HG02763 (cell line): ENCODE results near the gene DYRK3.

ENCODE experiments used
- ATAC-seq: cut with Tn5 transposase; IDR thresholded peaks from one replicate; pipeline ENCODE4 v1.9.1; 2021; ENCODE audit warnings: mild to moderate bottlenecking, moderate library complexity; ENCODE audit not compliant: unreplicated experiment

DYRK3 gene

DNA sequence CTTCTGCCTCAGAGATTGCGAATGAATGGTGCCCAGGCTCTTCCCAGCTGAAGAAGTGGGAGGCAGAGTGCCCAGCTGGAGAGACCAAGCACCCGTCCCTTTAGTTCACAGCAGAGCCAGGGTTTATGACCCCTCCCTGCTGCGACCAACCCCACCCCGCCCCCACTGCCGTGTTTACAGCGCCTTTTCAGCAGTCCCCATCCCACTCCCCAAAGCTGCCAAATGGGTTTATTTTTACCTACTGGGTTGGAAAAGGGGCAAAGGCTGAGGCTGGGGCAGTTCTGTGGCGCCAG is 23.6 kb downstream of the DYRK3 start:
- no peak for ATAC-seq

DNA sequence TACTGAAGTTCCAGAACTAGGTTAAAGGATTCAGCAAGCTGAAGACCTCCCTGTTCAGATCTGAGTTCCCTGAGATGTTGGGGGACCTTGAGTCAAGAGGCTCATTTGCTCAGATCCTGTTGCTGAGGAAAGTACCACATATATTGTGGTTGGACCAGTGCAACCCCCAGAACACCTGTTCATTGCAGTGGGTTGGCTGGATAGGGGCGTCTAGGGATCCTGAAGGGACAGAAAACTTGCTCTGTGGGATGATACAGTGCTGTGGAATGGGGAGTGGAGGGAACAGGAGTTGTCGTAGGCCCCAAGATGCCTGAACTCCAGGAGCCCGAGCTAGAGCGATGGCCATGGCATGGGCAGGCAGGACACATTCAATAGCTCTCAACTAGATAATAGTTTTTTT is 24.8 kb downstream of the DYRK3 start:
- no peak for ATAC-seq

DNA sequence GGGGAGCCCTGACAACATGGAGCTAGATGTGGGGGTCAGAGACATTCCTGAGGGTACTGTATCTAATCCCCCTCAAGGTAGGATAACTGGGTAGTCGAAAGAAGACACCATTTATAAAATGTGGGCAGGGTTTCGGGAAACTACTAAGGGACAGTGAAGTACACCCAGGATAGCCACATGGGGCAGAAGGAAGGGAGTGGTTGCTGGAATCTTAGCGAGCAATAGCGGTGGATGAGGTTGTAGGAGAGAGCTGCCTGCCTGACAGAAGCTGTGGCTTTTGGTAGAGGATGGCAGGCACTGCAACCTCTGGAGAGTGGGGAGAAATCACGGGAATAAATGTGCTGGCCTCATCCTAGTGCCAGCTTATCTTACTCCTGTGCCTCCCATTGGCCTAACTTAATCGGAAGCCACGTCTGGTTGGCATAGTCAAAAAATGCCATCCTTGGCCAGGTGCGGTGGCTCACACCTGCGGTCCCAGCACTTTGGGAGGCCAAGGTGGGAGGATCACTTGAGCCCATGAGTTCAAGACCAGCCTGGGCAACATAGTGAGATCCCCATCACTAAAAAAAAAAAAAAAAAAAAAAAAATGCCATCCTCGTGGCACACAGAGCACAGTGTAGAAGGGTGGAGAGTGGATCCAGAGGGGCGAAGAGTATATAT is 26.0 kb downstream of the DYRK3 start:
- no peak for ATAC-seq

DNA sequence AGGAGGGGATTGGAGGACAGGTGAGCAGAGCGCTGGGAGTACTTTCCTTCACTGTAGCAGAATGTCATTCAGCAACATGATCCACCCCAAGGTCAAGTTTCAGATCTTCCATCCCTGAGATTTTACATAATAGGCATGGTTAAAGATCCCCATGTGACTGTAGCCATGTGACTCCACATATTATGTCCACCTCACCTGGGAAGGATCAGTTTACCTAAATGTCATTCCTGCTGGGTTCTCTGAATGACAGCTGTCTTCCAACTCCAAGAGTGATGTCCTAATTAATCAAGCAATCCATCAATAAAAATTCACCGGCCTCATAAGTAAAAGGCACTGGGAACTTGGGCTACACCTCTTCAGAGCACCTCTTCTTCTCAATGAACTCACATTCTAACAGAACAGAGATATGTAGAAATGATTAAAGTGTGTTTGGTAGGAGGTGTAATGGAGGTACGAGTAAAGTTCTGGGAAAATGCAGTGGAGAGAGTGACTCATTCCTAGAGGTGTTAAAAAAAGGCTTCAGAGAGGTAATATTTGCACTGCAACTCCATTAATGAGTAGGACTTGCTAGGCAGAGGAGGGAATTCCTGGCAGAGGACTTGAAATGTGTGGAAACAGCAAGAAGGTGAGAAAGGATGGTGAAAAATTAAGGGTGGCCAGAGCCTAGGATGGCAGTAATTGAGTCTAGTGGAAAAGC is 27.2 kb downstream of the DYRK3 start:
- no peak for ATAC-seq

DNA sequence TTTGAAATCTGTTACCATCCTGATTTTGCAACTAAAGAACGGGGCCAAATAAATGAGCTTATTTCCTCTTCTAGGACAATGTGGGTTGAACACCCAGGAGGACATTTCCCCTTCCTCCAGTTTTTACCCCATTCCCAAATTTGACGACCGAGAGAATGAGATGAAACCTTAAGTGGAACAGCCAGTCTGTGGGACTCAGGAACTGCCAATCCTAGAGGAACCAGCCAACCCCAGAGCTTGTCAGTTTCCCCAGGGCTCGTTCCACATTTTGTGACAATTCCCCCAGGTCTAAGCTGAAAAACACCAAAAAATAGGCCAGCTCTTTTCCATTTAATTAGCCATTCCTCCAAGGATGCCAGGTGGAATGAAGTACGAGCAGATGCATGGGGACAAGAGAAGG is 28.0 kb downstream of the DYRK3 start:
- ATAC-seq = no peak

DNA sequence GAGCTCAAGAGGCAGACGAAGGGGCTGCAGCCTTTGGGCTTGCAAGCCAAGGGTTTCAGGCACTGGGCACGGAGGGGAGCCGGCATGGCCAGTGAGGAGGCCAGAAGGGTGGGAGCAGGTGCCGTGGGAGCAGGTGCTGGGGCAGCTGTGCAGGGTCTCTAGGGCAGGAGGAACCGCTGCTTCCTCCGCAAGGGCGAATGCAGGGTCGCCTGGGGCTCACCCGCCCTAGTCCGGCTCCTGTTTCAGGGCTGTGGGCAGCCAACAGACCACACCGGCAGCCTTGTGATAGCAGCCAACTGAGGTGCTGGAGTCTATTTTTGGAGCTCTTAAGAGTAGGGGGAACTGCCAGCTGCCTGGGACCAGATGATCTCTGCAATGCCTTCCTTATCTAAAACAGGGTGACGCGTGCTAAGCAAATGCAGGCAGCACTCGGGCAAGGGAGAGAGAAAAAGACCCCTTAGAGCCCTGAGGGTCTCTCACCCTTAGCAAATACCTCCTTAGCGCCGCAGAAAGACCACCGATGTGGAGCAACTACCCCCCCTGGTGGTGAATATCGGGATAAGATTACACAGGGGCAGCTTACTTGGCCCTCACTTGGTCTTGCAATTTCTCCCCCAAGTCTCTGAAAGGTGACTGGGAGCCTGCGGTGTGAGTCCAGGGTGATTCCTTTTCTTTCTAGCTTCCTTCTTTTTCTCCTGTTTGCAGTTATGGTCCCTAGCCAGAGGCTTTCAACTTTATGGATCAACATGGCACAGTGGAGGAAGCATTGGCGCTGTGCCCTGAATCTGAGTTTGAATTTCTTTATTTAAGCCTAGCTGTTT is 28.7 kb downstream of the DYRK3 start:
- no peak for ATAC-seq

DNA sequence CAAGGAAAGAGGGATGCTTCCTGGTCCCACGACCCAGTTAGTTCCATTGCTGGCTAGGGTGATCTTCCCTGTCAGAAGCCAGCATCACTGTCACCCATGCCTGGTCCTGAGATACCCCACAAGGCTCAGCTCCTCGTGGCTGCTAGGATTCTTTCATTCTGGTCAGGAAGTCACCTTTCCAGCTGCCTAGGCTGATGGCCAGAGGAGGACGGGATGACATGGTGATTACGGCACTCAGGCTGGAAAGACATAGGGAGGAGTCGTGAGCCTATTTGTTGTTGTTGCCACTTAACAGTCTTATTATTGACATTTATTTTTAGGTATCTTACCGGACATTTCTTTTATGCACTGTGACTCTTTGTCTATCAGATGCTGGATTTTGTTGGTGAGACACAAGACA is 29.4 kb downstream of the DYRK3 start:
- ATAC-seq = no peak

DNA sequence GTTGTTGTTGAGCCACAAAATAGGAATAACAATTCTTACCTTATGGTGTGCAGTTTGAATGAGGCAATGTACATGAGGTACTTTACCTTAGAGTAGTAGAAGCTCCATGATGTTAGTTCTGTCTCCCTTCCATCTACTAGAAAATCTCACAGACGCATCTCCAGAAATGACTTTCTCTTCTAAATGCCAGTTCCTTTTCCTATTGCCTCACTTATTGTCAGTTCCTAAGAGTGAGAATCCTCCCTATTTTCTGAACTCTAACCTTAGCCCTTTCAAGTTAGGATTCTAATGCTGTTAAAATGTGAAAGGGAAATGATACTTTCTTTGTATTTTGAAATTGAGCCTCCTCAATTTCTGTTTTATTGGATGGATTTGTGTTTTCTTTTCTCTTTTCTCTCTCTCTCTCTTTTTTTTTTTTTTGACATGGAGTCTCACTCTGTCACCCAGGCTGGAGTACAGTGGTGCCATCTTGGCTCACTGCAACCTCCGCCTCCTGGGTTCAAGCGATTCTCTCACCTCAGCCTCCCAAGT is 30.8 kb downstream of the DYRK3 start:
- ATAC-seq = no peak

DNA sequence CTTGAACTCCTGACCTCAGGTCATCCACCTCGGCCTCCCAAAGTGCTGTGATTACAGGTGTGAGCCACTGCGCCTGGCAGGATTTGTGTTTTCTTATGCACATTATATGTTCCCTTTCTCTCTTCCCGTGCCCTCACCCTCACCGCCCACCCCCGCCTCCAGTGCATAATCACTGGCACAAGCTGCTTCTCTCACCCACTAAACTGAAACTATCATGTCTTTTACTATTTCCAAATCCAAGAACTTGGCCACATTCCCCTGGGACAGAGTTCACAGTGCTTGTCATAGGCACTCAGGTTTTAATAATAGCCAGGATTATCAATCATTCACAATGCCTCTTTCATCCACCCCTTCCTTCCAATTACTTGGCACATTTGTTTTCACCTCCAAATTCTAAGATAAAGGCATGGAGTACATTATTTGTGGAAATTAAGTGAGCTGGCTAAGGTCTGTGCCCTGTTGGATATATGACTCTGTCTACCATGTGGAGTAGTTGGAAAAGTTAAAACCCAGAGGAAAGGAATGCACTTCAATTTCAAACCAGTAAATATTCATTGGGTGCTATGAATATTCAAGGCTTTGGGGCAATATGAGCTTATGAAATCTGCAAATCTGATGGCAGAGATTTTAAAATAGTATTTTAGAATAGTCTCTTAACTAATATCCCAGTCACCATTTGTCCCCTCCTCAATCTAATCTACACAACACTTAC is 31.8 kb downstream of the DYRK3 start:
- ATAC-seq = no peak

DNA sequence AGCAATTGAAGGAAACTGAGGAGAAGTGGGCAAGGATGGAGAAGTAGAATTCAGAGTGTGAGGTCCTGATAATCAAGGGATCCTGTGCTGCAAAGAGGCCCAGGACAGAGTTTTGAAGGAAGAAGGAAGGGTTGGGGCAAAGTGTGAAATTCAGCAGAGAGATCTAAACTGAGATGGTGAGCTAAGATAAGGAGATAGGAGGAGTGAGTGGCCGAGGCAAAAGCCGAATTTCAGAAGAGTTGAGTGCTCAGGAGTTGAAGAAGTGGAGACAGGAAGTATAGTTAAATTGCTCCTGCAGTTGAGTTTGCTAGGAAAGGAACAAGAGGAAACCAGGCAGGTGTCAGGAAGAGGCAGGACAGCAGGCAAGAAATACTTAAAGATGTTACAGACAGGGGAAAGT is 33.0 kb downstream of the DYRK3 start:
- ATAC-seq = no peak

DNA sequence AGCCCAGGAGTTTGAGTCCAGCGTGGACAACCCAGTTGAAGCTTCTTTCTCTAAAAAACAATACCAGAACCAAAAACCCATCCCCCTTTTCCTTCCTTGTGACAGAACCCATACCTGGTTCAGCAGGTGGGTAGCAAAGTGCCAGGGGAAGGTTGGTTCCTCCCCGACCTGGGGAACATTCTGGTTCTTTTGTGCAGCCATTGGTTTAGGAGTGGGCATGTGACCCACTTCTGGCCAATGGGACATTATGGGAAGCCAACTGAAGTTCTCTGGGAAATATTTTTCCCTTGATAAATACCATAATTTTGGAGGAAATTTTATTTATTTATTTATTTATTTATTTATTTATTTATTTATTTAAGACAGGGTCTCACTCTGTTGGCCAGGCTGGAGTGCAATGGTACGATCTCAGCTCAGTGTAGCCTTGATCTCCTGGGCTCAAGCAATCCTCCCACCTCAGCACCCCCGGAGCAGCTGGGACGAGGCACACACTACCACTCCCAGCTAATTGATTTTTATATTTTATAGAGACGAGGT is 33.6 kb downstream of the DYRK3 start:
- ATAC-seq = no peak

DNA sequence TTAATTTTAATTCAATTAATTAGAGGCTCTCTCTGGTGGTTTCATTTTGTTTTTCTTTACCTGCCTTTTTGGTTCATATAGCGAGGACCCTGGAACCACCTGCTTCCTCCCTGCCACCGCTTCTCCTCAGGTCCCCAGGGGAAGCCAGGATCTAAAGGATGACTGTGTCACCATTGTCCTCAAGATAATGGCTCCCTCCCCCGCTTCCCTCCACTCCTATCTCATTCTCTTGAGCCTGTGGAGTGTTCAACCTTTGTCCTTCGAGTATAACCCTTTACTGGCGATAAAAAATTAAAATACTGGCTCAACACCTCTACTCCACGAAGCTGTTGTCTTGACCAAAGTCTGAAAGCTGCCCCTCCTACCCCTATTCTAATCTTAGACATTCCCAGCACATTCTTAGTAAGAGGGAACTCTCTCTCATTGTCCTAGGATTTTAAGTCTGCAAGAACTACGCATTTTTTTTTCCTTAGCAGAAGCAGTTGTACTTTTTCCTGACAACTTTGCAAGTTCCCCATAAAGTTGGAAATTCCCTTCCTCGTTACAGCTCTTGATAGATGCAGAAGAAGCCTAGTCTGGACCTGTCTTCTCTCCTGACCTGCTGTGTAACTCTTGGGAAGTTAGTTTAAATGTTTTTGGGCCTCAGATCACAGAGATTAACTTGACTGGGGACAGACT is 36.8 kb downstream of the DYRK3 start:
- no peak for ATAC-seq

DNA sequence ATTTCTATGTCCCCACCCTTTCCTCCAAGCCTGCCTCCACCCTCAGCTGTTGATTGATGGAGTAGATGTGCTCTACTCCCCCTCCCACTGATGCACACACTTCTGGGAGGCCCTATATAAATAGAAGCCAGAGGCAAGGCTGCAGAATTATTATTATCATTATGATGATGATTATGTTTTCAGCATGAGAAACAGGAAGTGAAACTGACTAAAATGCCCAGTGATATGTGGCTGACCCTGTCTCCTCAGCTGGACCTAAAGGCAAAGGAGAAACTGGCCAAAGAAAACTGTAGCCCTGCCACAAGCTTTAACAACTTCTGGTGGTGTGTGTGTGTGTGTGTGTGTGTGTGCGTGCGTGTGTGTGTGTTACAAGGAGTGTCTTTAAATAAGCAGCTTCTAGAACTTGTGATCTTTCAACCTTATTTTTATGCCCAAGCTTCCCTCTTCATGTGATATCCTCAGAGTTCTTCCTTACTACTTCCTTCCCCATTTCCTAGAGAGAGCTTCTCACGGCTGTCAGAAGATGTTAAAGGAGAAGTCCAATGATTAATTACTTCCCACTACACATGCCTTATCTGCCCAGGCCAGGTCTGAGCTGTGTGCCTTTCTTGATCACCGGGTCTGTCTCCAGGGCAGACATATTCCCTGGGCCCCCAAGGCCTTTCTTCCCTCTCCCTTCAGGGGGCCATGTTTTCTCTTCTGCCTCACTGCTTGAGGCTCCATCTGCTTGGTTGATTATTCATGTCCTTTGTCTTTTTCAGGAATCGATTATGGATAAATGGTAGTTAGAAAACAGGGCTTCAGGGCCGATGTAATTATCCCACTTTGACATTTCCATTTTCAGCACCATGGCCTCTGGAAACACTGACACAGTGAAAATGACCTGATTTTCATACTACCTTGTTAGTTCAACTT is 37.8 kb downstream of the DYRK3 start:
- no peak for ATAC-seq

DNA sequence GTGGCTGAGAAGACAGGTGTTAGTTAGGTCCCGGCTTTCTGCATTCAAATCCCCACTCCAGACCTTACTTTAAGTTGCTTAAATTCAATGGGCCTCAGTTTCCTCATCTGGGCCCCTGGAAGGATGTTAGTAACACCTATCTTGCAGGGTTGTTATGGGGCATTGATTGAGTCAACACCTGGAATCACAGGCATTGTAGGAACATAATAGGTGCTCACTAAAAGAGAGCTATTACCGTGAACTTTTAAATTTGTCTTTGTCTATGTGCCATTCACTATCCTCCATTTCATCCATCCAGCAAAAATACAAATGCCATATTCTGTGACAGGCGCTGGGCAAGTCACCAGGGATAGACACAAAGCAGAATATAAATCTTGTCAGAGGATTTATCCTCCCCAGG is 38.9 kb downstream of the DYRK3 start:
- ATAC-seq = no peak

DNA sequence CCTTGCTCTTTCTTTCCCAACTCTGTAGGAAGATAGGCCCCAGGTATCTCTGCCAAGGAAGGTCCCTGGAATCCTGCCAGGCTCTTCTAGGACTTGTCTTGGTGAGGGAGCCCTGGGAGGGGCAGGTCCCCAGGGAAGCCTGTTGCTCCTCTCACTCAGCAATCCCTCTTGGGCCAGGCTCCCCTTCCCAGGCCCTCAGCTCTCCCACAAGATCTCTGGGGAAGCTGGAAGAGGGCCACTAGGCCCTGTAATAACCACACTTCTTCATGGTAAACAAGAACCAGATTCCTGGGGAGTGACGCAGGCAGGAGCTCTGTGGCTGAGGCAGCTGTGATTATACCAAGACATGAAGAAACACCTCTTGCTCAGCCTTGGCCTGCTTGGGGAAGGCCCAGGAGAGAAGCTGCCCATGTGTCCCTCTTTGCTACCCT is 39.4 kb downstream of the DYRK3 start:
- no peak for ATAC-seq

DNA sequence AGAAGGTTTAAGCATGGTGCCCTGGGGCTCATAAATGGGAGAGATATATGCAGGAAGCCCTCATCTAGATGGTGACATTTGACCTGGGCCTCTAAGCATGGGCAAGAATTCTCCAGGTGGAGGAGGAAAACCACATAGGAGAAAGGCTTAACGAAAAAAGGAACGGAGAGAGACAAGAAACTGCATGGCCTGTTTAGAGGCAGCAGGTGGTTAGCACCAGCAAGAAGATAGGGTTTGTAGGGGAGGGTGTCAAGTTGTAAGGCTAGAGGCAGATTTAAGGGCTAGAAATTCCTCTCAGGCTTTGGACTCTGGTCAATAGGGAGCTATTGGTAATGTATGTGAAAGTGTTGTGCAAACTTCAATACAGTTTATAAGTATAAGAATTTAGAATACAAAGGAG is 41.2 kb downstream of the DYRK3 start:
- no peak for ATAC-seq

DNA sequence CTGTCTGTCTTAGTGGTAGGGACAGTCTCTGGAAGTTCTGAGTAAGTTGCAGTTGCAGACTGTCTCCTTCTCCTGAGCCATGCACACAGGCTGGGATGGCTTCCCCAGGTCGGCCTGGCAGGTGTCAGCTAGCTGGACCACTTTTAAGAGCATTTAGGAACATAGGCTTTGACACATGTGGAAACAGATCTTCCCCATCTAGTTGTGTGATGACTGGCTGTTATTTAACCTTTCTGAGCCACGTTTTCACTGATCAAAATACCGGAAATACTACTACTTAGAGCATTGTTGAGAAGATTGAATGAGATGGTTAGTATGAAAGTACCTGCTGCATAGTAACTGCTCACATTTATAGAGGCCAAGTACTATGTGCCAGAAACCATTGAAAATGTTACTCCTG is 43.2 kb downstream of the DYRK3 start:
- no peak for ATAC-seq

DNA sequence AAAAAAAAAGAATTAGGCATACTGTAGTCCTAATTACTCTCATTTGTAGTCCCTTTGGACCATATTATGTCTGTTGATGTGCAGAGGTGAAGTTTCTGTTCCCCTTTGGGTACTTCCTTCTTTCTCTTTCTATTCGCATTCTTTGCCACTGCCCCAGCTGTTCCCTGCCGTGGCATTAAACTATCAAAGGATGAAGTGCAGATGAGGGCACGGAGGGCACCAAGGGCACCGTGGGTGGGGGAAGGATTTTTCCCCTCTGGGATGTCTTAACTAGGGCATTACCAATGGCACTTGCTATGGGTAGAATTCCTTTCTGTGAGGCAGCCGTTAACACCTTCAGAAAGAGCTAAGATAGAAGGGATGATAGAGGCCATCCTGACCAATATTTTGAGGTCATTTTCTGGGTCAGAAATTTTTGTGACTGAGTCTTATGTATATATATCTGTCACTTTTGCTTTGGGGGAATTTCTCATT is 44.4 kb downstream of the DYRK3 start:
- ATAC-seq = peak; percentile 78

DNA sequence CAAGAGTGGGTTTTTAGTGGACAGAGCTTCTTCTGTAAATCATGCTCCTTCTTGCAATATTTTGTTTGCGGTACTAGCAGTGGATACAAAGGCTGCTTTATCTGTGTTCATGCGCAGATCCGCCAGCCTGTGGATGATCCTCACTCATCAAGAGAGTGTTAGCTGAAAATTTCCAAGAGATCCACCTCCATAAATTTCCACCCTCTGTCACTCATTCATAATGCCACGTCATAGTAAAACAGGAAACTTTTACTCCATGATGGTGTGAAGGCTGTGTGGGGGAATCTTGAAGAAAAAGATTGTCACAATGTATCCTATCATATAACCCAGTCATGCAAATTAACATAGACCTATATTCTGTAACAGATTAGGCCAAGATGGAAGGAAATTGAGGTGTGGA is 44.9 kb downstream of the DYRK3 start:
- no peak for ATAC-seq
